SU-DHL-6 (cell line): ENCODE measurements around the gene NAT16.

ENCODE experiments used
- CTCF ChIP-seq: fragments of 200-600 bp; sonication (generic); IDR thresholded peaks from one replicate; pipeline ENCODE4 v1.5.1; 2017; ENCODE audit warnings: antibody characterized with exemption, mild to moderate bottlenecking, low read length, moderate library complexity; ENCODE audit not compliant: insufficient read depth, poor library complexity, severe bottlenecking
- EZH2phosphoT487 ChIP-seq: fragments of 200-600 bp; sonication (generic), shearing (Covaris generic); conservative IDR thresholded peaks from 2 replicates; pipeline ENCODE4 v1.6.1; 2018; ENCODE audit warnings: mild to moderate bottlenecking, antibody characterized with exemption, low read length, moderate library complexity, mixed read lengths

- TF ChIP-seq EZH2phosphoT487 (no peak), CTCF (no peak)
These were observed 18.4 kb upstream of the NAT16 start for GRCh38 chr7:101198476-101198875.
